IPS-15b (cell line): ENCODE results near the gene SORT1.
"Not testable (repeated sequence)": the region's sequence is repeated elsewhere in the genome, so short reads cannot be mapped to it uniquely, and the experiment has no call there.

Experiments
- H3K27me3 ChIP-seq: one replicate; pipeline ENCODE4 v1.6.1; 2013; ENCODE audit warnings: low read length; ENCODE audit not compliant: control insufficient read depth, insufficient read depth
- H3K36me3 ChIP-seq: one replicate; pipeline ENCODE4 v1.6.1; 2013; ENCODE audit warnings: low read length; ENCODE audit not compliant: control insufficient read depth, insufficient read depth
- H3K4me1 ChIP-seq: one replicate; pipeline ENCODE4 v1.6.1; 2013; ENCODE audit warnings: mild to moderate bottlenecking, low read length; ENCODE audit not compliant: control insufficient read depth, insufficient read depth
- H3K4me3 ChIP-seq: one replicate; pipeline ENCODE4 v1.5.1; 2013; ENCODE audit warnings: low read depth, low read length
- H3K9ac ChIP-seq: one replicate; pipeline ENCODE4 v1.6.1; 2013; ENCODE audit warnings: low read depth, mild to moderate bottlenecking, low read length
- H3K9me3 ChIP-seq: one replicate; pipeline ENCODE4 v1.6.1; 2013; ENCODE audit warnings: mild to moderate bottlenecking, low read length; ENCODE audit not compliant: control insufficient read depth, insufficient read depth

Gene SORT1

GRCh38 chr1:109388208-109388711 lies 9.5 kb downstream of the SORT1 start:
- no peaks in the 10 kb centered on the region for H3K36me3 ChIP-seq
- no peaks in the 10 kb centered on the region for H3K9me3 ChIP-seq
- H3K4me3 ChIP-seq = no peak overlapping the region
- peaks cover 10% of the 10 kb centered on the region for H3K4me1 ChIP-seq
- no peaks in the 10 kb centered on the region for H3K27me3 ChIP-seq
- H3K9ac ChIP-seq = no peak overlapping the region

GRCh38 chr1:109386054-109386717 lies 11.5 kb downstream of the SORT1 start:
- Histone ChIP-seq H3K4me1 (peaks cover 19% of the 10 kb centered on the region), H3K36me3 (no peaks in the 10 kb centered on the region), H3K27me3 (no peaks in the 10 kb centered on the region), H3K9me3 (no peaks in the 10 kb centered on the region), H3K4me3 (no peak overlapping the region), H3K9ac (no peak overlapping the region)

GRCh38 chr1:109385417-109385816 lies 12.3 kb downstream of the SORT1 start:
- Histone ChIP-seq H3K36me3 (no peaks in the 10 kb centered on the region), H3K4me3 (no peak overlapping the region), H3K9ac (no peak overlapping the region), H3K27me3 (no peaks in the 10 kb centered on the region), H3K4me1 (peaks cover 19% of the 10 kb centered on the region), H3K9me3 (no peaks in the 10 kb centered on the region)

- peaks cover 19% of the 10 kb centered on the region for H3K4me1 ChIP-seq
These were observed 13.9 kb downstream of the SORT1 start for GRCh38 chr1:109383854-109384253.

GRCh38 chr1:109383087-109383779 lies 14.5 kb downstream of the SORT1 start:
- Histone ChIP-seq H3K9ac (no peak overlapping the region), H3K4me3 (no peak overlapping the region), H3K4me1 (peaks cover 19% of the 10 kb centered on the region), H3K9me3 (no peaks in the 10 kb centered on the region), H3K27me3 (no peaks in the 10 kb centered on the region), H3K36me3 (no peaks in the 10 kb centered on the region)

More at GRCh38 chr1:109383854-109384253, 13.9 kb downstream of the SORT1 start:
- H3K4me3 ChIP-seq = no peak overlapping the region
- H3K27me3 ChIP-seq = no peaks in the 10 kb centered on the region
- H3K9me3 ChIP-seq = no peaks in the 10 kb centered on the region
- H3K36me3 ChIP-seq = no peaks in the 10 kb centered on the region
- no peak overlapping the region for H3K9ac ChIP-seq

GRCh38 chr1:109381573-109381972 lies 16.1 kb downstream of the SORT1 start:
- Histone ChIP-seq H3K4me1 (peaks cover 19% of the 10 kb centered on the region), H3K4me3 (no peak overlapping the region), H3K36me3 (no peaks in the 10 kb centered on the region), H3K9ac (no peak overlapping the region), H3K27me3 (no peaks in the 10 kb centered on the region), H3K9me3 (no peaks in the 10 kb centered on the region)

- Histone ChIP-seq H3K9me3 (no peaks in the 10 kb centered on the region), H3K4me1 (peaks cover 19% of the 10 kb centered on the region), H3K9ac (no peak overlapping the region)
These were observed 17.8 kb downstream of the SORT1 start for GRCh38 chr1:109379907-109380306.

GRCh38 chr1:109379422-109379821 lies 18.3 kb downstream of the SORT1 start:
- Histone ChIP-seq H3K4me1 (peaks cover 19% of the 10 kb centered on the region), H3K4me3 (no peak overlapping the region), H3K27me3 (no peaks in the 10 kb centered on the region), H3K9ac (no peak overlapping the region), H3K9me3 (no peaks in the 10 kb centered on the region), H3K36me3 (no peaks in the 10 kb centered on the region)

More at GRCh38 chr1:109379907-109380306, 17.8 kb downstream of the SORT1 start:
- Histone ChIP-seq H3K36me3 (no peaks in the 10 kb centered on the region), H3K4me3 (no peak overlapping the region), H3K27me3 (no peaks in the 10 kb centered on the region)

- Histone ChIP-seq H3K9ac (no peak overlapping the region), H3K27me3 (no peaks in the 10 kb centered on the region), H3K4me3 (no peak overlapping the region), H3K36me3 (no peaks in the 10 kb centered on the region), H3K9me3 (no peaks in the 10 kb centered on the region), H3K4me1 (peaks cover 4% of the 10 kb centered on the region)
These were observed 20.0 kb downstream of the SORT1 start for GRCh38 chr1:109377698-109378097.

- not testable (repeated sequence) for H3K4me3 ChIP-seq, H3K4me1 ChIP-seq, H3K9me3 ChIP-seq, H3K9ac ChIP-seq, H3K27me3 ChIP-seq, H3K36me3 ChIP-seq
These were observed 24.0 kb downstream of the SORT1 start for GRCh38 chr1:109373696-109374095.

GRCh38 chr1:109373126-109373525 lies 24.6 kb downstream of the SORT1 start:
- Histone ChIP-seq H3K4me1 (peaks cover 7% of the 10 kb centered on the region), H3K36me3 (no peaks in the 10 kb centered on the region), H3K27me3 (no peaks in the 10 kb centered on the region), H3K9ac (no peak overlapping the region), H3K4me3 (no peak overlapping the region), H3K9me3 (no peaks in the 10 kb centered on the region)

- Histone ChIP-seq H3K9me3 (no peaks in the 10 kb centered on the region), H3K36me3 (no peaks in the 10 kb centered on the region), H3K4me1 (peaks cover 7% of the 10 kb centered on the region), H3K27me3 (no peaks in the 10 kb centered on the region), H3K9ac (no peak overlapping the region), H3K4me3 (no peak overlapping the region)
These were observed 25.4 kb downstream of the SORT1 start for GRCh38 chr1:109372281-109372680.
